Stimulated activated naive CD8-positive, alpha-beta T cell treated with anti-CD3 and anti-CD28 coated beads, Interleukin-15, amount 100 ng/mL, for 72 hours (primary cell): Measurements from ENCODE around the gene CALN1.
"Not testable (repeated sequence)": the region's sequence is repeated elsewhere in the genome, so short reads cannot be mapped to it uniquely, and the experiment has no call there.

Source experiments
- ATAC-seq: fragments of 150-1000 bp; cut with Tn5 transposase; 2 replicates; pipeline ENCODE4 v1.10.0; 2021; ENCODE audit warnings: mild to moderate bottlenecking, moderate library complexity
- DNase-seq, 2 donors: peaks; one replicate each; pipeline ENCODE4 v3.0.0; 2021 to 2022
- H3K27ac Mint-ChIP-seq, 2 donors: one replicate each; pipeline ENCODE4 v1.8.0; 2022; ENCODE audit warnings: mild to moderate bottlenecking in 2 of 2, mixed read lengths in 2 of 2, moderate library complexity in 2 of 2
- H3K27me3 Mint-ChIP-seq: one replicate; pipeline ENCODE4 v1.8.0; 2022; ENCODE audit warnings: mixed read lengths
- H3K4me1 Mint-ChIP-seq: one replicate; pipeline ENCODE4 v1.8.0; 2022; ENCODE audit warnings: mild to moderate bottlenecking, mixed read lengths
- H3K4me3 Mint-ChIP-seq, 2 donors: one replicate each; pipeline ENCODE4 v1.8.0; 2022; ENCODE audit warnings: mild to moderate bottlenecking in 2 of 2, mixed read lengths in 2 of 2, moderate library complexity in 1 of 2
- H3K9me3 Mint-ChIP-seq, 2 donors: one replicate each; pipeline ENCODE4 v1.8.0; 2022; ENCODE audit warnings: mixed read lengths in 2 of 2

CALN1 gene

DNA sequence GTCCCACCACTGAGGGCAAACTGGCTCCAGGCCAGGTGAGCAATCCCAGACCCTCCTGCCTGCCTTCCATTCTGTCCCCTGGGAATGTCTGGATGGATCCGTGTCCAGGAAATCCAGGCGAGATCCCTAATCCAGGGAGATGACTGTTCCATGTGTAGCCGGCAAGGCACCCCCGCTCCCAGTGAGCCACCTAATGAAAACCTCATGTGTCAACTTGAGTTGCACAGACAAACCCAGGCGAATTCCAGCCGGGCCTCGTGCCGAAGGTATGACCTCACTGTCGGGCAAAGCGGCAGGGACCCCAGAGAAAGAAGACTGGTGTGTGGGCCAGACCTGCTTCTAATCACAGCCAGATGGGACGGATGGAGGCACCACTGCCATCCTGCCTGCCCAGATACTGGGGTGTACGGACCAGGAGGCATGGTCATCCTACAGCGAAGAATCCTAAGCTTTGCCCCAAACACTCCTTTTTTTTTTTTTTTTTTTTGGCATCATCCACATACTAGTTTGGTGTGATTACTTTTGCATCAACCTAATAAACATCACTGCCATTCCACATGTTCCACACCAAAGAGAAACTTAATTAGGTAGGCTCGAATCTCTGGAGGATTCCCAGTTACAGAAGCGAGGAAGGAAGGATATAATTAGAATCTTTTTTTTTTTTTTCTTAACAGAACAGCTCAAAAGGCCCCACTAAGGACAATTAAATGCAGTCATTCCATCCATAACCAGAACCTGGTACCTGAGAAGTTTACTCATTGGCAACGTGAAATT, 313.1 kb downstream of the CALN1 start:
- DNase-seq (no peak), ATAC-seq (no peak)
- no peaks in the 10 kb centered on the region for H3K4me1 Mint-ChIP-seq
- H3K4me3 Mint-ChIP-seq, result no peak overlapping the region
- H3K9me3 Mint-ChIP-seq, result peaks cover 0 to 21% of the 10 kb centered on the region in 2 donors
- no peak overlapping the region for H3K27ac Mint-ChIP-seq
- H3K27me3 Mint-ChIP-seq, result no peaks in the 10 kb centered on the region

DNA sequence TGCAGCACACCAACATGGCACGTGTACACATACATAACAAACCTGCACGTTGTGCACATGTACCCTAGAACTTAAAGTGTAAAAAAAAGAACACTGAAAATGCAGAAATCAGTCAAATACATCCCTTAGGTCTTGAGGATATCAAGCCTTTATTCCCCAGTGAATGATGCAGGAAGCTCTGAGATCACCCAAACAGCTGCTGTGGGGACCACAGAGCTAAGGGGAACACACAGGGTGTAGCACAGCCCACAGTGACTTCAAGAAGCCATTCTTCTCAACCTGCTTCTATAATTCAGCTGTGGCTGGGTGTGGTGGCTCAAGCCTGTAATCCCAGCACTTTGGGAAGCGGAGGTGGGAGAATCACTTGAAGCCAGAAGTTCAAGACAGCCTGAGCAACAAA, 314.9 kb downstream of the CALN1 start:
- Mint-ChIP-seq H3K4me1 (no peaks in the 10 kb centered on the region), H3K27ac (no peak overlapping the region), H3K9me3 (peaks cover 0 to 7% of the 10 kb centered on the region in 2 donors), H3K27me3 (no peaks in the 10 kb centered on the region), H3K4me3 (no peak overlapping the region)
- ATAC-seq (no peak), DNase-seq (no peak)

DNA sequence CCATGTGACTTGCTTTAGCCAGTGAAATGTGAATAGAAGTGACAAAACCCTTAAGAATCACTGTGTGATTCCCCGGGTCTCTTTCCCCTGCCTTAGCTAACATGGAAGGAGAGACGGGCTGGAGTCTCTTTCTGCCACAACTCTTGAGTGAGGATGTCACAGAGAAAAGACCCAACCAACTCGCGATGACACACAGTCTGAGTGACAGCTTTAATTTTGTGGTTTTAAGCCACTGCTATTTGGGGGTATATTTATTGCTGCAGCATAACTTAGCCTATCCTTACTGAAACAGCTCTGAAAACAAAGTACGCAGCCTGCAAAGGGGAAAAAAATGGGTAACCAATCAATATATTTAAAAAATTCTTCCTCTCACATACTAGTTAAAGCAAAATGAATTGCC, 319.4 kb downstream of the CALN1 start:
- DNase-seq (no peak), ATAC-seq (no peak)
- H3K4me3 Mint-ChIP-seq, result no peak overlapping the region
- H3K27ac Mint-ChIP-seq, result no peak overlapping the region
- peaks cover 0 to 7% of the 10 kb centered on the region in 2 donors for H3K9me3 Mint-ChIP-seq
- no peaks in the 10 kb centered on the region for H3K27me3 Mint-ChIP-seq
- H3K4me1 Mint-ChIP-seq, result no peaks in the 10 kb centered on the region

DNA sequence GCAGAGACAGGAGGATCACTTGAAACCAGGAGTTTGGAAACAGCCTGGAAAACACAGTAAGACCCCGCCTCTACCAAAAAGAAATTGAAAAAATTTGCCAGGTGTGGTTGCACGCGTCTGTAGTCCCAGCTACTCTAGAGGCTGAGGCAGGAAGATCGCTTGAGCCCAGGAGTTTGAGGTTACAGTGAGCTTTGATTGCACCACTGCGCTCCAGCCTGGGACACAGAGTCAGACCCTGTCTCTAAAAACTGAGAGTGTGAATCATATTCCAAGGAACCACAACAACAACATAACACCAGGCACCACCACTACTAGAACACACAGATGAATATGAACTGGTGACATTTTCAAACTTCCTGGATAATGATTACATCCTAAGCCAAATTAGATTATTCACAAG, 324.2 kb downstream of the CALN1 start:
- H3K4me1 Mint-ChIP-seq, result no peaks in the 10 kb centered on the region
- H3K9me3 Mint-ChIP-seq, result peaks cover 4 to 13% of the 10 kb centered on the region in 2 donors
- H3K4me3 Mint-ChIP-seq, result no peak overlapping the region
- no peak for ATAC-seq
- H3K27ac Mint-ChIP-seq, result peak overlapping the region in 1 of 2 donors; percentile 13
- no peaks in the 10 kb centered on the region for H3K27me3 Mint-ChIP-seq
- no peak for DNase-seq

DNA sequence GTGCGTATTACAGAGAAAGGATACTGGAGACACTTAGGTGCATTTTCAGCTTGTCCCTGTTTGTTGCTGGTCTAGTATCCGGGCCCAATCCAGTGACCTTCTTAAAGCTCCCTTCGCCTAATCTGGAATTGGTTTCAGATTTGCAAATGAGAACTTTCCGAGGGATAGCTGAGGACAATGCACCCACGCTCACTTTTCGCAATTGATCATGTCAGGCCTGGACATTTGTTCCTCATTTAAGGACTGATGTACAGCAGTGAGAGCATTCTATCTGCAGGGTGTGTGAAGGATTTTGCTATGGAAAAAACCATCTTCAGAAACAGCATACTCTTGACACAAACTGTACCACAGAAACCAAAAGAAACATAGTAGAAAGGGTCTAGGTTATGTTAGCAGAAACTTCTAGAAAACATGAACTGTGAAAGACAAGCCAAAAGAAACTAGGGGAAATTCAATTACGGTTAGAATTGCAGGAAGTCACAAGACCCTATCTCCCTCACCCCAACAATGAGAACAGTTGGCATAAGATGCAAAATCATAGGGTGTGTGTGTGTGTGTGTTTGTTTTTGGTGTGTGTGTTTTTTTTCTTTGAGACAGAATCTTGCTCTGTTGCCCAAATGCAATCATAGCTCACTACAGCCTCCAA, 331.1 kb downstream of the CALN1 start:
- Mint-ChIP-seq H3K27me3 (no peaks in the 10 kb centered on the region), H3K4me1 (no peaks in the 10 kb centered on the region), H3K27ac (peak overlapping the region in 1 of 2 donors; percentile 43), H3K4me3 (no peak overlapping the region), H3K9me3 (peaks cover 9 to 16% of the 10 kb centered on the region in 2 donors)
- DNase-seq, result no peak
- no peak for ATAC-seq

DNA sequence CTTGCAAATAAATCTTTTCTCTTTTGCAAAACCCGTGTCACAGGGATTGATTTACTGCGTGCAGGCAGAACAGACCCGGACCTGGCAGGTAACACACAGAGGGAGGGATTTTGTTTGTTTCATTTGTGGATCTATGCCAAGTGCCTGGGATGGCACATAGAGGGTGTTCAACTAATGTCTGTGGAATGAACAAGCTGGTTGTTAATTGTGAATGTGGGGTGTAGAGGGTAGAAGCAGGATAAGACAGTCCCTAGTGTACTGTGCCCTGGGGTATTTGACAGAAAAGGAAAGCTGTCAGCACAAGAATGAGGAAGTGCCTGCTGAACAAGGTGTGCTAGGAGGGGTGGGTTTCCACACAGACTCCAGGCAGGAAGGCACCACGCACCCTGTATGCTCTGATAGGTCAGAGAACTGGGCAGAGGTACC, 331.8 kb downstream of the CALN1 start:
- no peak overlapping the region for H3K4me3 Mint-ChIP-seq
- DNase-seq, result no peak
- peaks cover 9 to 16% of the 10 kb centered on the region in 2 donors for H3K9me3 Mint-ChIP-seq
- H3K27me3 Mint-ChIP-seq, result no peaks in the 10 kb centered on the region
- H3K27ac Mint-ChIP-seq, result no peak overlapping the region
- H3K4me1 Mint-ChIP-seq, result no peaks in the 10 kb centered on the region
- no peak for ATAC-seq

DNA sequence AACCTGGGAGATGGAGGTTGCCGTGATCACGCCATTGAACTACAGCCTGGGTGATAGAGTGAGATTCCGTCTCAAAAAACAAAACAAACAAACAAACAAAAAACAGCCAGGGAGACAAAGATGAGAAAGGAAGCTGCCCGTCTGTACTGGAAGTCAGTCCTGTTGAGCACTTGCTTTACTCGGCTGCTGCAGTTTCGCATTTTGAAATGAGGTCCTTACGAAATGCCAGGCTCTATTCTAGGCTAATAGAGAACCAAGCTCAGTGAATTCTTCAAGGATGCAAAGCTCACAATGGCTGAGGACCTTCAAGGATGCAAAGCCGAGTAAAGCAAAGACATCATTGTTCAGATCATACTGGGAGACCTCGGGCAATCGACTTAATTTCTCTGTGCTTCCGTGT, 333.3 kb downstream of the CALN1 start:
- no peak for ATAC-seq
- no peaks in the 10 kb centered on the region for H3K4me1 Mint-ChIP-seq

DNA sequence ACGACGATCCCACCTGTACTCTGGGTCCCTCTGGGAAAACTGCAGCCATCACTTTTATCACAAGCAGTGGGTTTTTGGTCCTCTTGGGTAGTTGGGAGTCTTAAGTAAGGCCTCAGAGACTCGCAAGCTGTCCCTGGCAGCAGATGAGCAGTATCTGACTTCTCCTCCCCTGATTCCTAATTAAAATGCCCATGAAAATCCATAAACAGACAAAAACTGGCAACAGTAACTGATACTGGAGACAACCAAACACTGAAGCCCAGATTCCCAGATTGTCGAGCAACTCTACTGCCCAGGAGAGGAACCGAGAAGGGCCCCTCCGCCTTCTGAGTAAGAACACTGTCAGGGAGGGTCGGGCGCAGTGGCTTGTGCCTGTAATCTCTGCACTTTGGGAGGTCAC, 333.8 kb downstream of the CALN1 start:
- Mint-ChIP-seq H3K9me3 (peaks cover 5 to 18% of the 10 kb centered on the region in 2 donors), H3K27ac (no peak overlapping the region), H3K4me1 (no peaks in the 10 kb centered on the region), H3K27me3 (no peaks in the 10 kb centered on the region), H3K4me3 (no peak overlapping the region)
- DNase-seq, result no peak
- ATAC-seq, result no peak

More for the DNA sequence above, 333.3 kb downstream of the CALN1 start:
- DNase-seq, result no peak
- peaks cover 5 to 13% of the 10 kb centered on the region in 2 donors for H3K9me3 Mint-ChIP-seq
- no peak overlapping the region for H3K27ac Mint-ChIP-seq
- H3K4me3 Mint-ChIP-seq, result no peak overlapping the region
- no peaks in the 10 kb centered on the region for H3K27me3 Mint-ChIP-seq

DNA sequence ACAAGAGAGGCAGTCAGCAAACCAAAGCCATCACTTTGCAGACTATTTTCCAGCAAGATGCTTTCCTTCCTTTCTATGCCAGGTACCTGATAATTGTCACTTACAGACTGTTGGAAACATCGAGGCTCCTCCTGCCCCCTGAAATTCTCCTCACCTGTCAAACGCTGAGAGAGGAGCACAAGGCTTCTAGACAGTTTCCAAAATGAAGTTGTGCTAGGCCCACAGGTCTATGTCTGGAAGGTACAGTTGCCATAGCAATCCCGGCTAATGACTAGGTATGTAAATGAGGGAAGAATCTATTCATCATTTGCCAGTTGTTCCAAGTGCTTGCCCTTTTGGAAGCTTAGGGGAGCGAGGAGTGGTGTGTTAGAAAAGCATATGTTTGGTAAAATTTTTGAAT, 334.4 kb downstream of the CALN1 start:
- no peaks in the 10 kb centered on the region for H3K27me3 Mint-ChIP-seq
- DNase-seq, result no peak
- peaks cover 5 to 24% of the 10 kb centered on the region in 2 donors for H3K9me3 Mint-ChIP-seq
- H3K4me3 Mint-ChIP-seq, result no peak overlapping the region
- no peak for ATAC-seq
- H3K4me1 Mint-ChIP-seq, result no peaks in the 10 kb centered on the region
- peak overlapping the region in 1 of 2 donors; percentile 21 for H3K27ac Mint-ChIP-seq

DNA sequence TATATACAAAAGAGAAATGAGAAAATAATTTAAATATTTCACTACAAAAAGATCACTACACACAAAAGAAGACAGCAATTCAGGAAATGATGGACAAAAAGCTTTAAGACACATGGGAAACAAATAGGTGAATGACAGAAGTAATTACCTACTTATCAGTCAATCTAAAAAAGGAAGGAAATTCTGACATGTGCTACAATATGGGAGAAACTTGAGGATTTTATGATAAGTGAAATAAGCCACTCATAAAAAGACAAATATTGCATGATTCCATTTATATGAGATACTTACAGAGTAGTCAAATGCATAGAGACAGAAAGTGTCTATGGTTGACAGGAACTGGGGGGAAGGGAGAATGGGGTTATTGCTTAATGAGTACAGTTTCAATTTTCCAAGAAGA, 339.2 kb downstream of the CALN1 start:
- ATAC-seq, result no peak
- DNase-seq, result no peak
- Mint-ChIP-seq H3K9me3 (peaks cover 21 to 36% of the 10 kb centered on the region in 2 donors), H3K27ac (no peak overlapping the region), H3K4me3 (no peak overlapping the region), H3K27me3 (no peaks in the 10 kb centered on the region), H3K4me1 (no peaks in the 10 kb centered on the region)

DNA sequence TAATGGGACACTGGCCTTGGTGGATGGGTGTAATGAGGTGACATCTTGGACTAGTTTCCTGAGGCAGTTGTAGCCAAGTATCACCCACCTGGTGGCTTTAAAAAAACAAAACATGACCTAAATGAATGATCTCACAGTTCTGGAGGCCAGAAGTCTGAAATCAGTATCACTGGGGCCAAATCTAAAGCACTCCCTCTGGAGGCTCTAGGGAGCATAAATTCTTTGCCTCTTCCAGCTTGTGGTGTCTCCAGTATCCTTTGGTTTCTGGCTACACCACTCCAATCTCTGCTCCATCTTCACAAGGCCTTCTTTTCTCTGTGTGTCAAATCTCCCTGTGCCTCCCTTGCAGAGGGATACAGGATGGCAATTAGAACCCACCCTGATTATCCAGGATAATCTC, 342.9 kb downstream of the CALN1 start:
- DNase-seq, result no peak
- Mint-ChIP-seq H3K27ac (peak overlapping the region in 1 of 2 donors; percentile 19), H3K27me3 (no peaks in the 10 kb centered on the region), H3K9me3 (peaks cover 16 to 36% of the 10 kb centered on the region in 2 donors), H3K4me3 (no peak overlapping the region), H3K4me1 (no peaks in the 10 kb centered on the region)
- no peak for ATAC-seq

DNA sequence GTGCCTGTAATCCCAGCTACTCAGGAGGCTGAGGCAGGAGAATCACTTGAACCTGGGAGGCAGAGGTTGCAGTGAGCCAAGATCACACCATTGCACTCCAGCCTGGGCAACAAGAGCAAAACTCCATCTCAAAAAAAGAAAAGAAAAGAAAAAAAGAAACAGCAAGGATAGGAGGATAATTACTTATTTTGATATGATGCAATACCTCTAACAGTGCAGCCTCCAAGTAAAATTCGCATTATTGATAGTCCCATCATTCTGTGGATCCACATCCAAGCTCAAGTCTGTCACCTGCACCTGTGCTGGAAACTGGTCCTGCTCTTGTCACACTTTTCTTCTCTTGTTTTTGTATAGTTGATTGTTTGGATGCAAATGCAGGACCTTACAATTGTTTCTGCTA, 346.4 kb downstream of the CALN1 start:
- ATAC-seq, H3K27ac Mint-ChIP-seq, H3K4me3 Mint-ChIP-seq, DNase-seq, H3K4me1 Mint-ChIP-seq, H3K27me3 Mint-ChIP-seq: not testable (repeated sequence)
- peaks cover 9 to 12% of the 10 kb centered on the region in 2 donors for H3K9me3 Mint-ChIP-seq

DNA sequence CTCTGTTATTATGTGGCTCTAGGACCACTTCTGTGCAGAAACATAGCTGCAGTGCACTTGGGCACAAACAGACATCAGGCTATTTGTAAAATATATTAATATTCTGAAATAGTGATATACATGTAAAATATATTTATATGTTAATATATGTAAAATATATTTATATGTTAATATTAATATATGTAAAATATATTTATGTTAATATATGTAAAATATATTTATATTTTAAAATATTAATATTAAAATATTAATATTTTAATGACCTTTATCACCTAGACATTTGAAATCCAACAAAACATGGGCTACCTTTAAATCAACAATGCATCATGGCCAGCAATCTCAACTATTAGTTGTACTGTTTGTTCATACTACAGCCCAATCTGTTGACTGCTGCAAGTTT, 347.2 kb downstream of the CALN1 start:
- DNase-seq, result no peak
- Mint-ChIP-seq H3K4me3 (no peak overlapping the region), H3K9me3 (peaks cover 10 to 15% of the 10 kb centered on the region in 2 donors), H3K27me3 (no peaks in the 10 kb centered on the region), H3K4me1 (no peaks in the 10 kb centered on the region), H3K27ac (no peak overlapping the region)
- no peak for ATAC-seq

DNA sequence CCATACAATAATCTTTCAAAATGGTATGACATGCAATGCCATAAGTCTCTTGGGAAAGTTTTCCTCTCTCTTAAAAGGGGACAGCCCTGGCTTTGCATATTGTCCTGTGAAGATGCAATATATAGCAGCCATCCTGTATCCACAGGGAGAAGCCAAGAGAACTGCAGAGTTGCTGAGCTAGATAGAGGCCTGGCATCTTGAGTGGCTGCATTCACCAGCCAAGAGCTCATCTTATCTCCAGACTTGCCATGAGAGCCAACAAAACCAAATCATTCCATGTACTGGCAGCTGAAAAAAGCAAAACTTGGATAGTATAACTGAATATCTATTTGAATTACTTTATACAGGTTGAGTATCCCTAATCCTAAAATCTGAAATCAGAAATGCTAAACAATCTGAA, 348.8 kb downstream of the CALN1 start:
- no peak overlapping the region for H3K27ac Mint-ChIP-seq
- H3K27me3 Mint-ChIP-seq, result no peaks in the 10 kb centered on the region
- no peaks in the 10 kb centered on the region for H3K4me1 Mint-ChIP-seq
- no peak overlapping the region for H3K4me3 Mint-ChIP-seq
- peaks cover 10 to 16% of the 10 kb centered on the region in 2 donors for H3K9me3 Mint-ChIP-seq
- no peak for DNase-seq
- ATAC-seq, result no peak

DNA sequence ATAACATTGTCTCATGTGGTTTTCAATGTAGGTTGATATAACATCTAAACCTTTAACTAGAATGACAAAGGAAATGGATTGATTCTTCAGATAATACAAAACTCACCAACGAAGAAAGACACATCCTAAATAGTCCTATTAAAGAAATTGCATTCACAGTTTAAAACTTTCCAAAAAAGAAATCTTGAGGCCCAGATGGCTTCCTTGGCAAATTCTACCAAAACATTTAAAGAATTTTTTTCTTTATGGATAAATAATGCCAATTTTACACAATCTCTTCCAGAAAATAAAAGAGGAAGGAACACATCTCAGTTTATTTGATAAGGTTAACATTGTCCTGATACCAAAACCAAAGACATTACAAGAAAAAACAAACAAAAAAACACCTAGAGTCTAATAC, 349.5 kb downstream of the CALN1 start:
- no peaks in the 10 kb centered on the region for H3K4me1 Mint-ChIP-seq
- H3K4me3 Mint-ChIP-seq, result no peak overlapping the region
- H3K27ac Mint-ChIP-seq, result no peak overlapping the region
- DNase-seq (no peak), ATAC-seq (no peak)
- H3K27me3 Mint-ChIP-seq, result no peaks in the 10 kb centered on the region
- peaks cover 10 to 16% of the 10 kb centered on the region in 2 donors for H3K9me3 Mint-ChIP-seq

DNA sequence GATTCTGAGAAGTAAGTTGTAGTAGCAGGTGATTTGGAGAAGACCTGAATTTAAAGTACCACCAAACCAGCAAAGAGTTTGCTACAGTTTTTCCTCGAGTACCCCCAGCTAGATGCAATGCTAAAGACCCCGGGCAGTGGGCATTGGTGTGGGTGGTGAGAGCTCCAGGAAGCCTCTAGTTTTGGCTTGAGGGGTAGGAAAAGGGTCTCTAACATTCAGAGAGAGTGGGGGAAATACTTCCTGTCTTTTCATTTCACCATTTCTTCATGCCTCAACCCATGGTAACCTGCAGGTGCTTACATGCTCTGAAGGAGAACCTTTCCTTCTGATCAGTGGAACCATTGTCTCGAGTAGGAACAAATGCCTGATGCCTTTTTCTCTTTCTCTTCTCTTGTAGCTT, 352.2 kb downstream of the CALN1 start:
- Mint-ChIP-seq H3K4me1 (no peaks in the 10 kb centered on the region), H3K4me3 (no peak overlapping the region), H3K27me3 (no peaks in the 10 kb centered on the region), H3K27ac (no peak overlapping the region), H3K9me3 (peaks cover 10 to 18% of the 10 kb centered on the region in 2 donors)
- DNase-seq, result no peak
- no peak for ATAC-seq
